IPS DF 19.7 (cell line): ENCODE measurements around the gene TMEM150B.

Experiments used
- DNase-seq: peaks from one replicate; pipeline ENCODE4 v3.0.0-alpha.2; 2013; ENCODE audit warnings: low read depth, low spot score

Gene TMEM150B, protein sequence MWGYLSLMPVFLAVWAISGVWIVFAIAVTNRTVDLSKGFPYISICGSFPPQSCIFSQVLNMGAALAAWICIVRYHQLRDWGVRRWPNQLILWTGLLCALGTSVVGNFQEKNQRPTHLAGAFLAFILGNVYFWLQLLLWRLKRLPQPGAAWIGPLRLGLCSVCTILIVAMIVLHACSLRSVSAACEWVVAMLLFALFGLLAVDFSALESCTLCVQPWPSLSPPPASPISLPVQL

DNA sequence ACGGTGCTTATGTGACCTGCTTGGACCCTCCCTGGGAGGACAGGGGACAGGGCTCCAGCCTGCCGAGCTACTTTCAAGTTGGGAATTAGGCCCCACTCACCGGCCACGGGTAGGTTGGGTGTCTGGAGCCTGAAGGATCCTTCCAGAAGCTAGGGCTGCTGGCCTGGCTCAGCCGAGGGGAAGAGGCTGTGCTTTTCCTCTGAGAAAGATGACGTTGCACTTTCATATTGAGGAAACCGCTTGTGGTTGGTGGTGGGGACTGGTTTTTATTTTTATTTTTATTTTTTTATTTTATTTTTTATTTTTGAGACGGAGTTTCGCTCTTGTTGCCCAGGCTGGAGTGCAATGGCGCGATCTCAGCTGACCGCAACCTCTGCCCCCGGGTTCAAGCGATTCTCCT, at the start of gene TMEM150B:
Gene TMEM150B, minus strand, starts transcription at position 170 of the 400 bp plus-strand sequence. CDS start 4,305 bp downstream, outside the sequence.
- DNase-seq: no peak

DNA sequence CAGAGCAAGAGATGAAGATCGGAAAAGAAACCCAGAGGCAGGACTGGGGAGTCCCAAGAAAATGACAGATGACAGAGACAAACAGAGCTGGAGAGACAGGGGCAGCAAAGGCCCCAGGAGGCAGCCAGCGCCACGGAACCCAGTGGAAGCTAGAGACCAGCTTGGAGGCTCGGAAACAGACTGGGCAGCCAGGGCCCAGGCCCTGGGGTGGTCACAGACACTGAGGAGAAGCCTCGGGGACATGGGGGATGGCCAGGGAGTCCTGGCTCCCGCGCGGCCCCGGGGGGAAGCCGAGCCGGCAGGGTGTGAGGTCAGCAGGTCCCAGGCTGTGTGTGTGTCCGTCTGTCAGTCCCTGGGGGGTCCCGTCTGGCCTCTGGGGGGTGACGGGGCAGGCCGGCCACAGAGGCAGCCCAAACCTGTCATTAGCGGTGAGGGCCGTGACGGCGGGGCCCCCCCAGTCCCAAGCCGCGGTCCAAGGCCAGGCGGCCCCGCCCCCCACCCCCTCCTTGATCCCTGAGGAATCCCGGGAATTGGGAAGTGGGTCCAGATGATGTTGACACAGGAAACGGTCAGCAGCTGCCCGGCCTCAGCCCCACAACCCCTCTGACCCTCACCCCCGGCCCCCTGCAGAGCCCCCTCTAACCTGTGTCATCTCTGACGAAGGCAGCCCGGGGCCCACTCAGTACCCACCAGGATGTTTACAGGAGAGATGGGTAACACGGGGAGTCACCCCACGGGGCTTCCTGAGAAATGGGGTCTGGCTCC, 49.0 kb upstream of the TMEM150B start:
- DNase-seq: no peak

DNA sequence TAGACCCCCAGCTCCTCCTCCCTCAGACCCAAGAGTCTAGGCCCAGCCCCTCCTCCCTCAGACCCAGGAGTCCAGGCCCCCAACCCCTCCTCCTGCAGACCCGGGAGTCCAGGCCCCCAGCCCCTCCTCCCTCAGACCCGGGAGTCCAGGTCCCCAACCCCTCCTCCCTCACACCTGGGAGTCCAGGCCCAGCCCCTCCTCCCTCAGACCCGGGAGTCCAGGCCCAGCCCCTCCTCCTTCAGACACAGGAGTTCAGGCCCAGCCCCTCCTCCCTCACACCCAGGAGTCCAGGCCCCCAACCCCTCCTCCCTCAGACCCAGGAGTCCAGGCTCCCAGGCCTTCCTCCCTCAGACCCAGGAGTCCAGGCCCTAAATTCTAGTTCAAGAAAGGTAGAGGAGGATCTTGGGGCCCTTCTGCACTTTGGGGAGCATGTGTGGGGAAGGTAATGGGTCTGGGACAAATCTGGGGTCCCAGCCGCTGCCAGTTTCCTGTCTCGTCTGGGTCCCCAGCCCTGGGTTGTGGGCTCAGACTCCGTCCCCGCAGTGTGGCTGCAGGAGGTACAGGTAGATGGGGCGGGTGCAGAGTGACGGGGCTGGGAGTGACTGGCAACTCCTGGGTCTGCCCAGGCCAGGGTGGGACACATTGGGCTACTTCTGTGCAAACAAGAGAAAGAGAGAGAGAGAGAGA, 48.3 kb upstream of the TMEM150B start:
- no peak for DNase-seq

DNA sequence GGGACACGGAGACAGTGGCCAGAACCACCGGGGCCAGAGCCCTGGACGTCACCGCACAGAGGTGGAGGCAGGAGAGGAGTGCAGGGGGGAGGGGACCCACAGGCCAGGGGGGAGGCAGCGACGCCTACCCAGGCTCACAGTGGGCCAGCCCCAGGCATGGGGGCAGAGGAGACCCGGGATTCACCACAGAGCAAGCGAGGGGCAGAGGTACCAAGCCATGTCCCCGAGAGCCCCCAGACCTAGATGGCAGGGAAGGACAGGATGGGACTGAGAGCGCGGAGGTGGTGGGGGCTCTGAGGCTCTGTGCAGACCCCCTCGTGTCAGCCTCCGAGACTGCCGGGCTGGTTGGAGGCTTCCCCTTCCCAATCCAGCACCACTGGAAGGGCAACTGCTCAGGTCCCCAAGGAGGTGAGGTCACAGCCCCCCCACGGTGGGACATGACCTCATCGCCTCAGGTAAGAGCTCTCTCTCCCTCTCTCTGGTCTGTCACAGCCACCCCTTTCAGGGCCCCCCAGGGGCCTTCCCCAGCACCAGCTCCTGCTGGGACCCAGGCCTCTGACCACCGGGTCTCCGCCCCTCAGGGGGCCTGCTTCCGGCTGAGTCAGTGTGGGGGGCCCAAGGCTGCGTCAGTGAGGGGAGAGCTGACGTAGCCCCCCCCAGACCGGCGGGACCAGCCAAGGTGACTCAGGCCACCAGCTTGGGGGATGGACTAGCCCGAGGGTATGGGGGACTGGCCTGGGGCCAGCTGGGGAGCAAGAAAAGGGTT, 47.4 kb upstream of the TMEM150B start:
- DNase-seq: no peak

DNA sequence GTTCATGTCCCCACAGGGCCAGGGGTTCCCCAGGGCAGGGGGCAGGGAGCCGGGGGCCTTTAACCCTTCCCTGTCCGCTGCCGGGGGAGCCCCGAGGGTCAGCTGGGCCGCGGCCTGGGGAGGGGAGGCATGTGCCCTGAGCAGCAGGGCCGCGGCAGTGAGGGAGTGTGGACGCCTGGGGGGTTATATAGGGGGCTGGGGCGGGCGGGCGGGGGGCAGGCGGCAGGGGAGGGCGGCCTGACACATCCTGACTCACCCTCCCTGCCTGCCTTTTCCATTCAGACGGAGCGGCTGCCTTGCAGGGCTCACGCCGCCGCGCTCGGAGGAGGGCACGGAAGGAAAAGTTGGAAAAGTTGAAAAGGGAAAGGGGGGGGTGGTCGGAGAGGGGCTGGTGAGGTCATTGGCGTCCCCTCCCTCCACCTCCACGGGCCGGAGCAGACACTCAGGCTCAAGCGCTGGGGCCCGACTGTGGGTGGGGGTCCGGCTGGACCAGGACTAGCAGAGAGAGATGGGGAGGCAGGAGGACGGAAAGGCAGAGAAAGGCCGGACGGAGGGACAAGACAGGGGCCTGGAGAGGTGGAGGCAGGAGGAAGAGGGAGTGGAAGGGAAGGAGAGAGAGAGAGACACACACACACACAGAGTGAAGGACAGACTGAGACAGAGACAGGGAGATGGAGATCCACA, 45.3 kb upstream of the TMEM150B start, which contains the start of gene IL11:
Gene IL11, minus strand, starts transcription at position 159 of the 684 bp plus-strand sequence. Its CDS starts 153 bp downstream, at position 6.
- no peak for DNase-seq

DNA sequence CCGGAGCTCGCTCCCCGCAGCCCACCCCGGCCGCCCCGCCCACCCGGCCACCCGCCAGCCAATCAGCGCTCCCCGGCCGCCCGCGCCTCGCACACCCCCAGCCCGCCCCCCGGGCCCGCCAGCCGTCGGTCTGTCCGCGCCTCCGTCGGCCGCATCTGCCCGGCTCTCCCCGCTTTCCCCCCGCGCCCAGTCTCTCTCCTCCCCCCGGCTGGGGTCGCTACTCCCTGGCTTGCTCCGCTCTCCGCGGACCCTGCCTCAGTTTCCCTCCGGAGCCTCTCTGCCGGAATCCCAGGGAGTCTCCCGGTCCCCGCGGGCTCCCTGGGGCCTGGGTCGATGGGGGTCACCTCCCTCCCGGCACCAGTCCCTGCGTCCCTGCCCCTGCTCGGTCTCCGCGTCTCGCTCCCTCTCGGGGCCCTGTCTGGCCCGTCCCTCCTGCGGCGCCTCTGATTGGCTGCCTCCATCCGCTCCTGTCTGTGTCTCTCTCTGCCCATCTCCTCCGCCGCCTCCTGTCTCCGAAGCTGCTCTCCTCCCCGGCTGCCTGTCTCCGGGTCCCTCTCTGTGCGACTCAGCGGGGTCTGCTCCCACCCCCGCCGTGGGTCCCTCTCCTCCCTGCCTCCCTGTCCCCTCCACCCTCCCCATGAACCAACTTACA, 44.6 kb upstream of the TMEM150B start:
- no peak for DNase-seq

DNA sequence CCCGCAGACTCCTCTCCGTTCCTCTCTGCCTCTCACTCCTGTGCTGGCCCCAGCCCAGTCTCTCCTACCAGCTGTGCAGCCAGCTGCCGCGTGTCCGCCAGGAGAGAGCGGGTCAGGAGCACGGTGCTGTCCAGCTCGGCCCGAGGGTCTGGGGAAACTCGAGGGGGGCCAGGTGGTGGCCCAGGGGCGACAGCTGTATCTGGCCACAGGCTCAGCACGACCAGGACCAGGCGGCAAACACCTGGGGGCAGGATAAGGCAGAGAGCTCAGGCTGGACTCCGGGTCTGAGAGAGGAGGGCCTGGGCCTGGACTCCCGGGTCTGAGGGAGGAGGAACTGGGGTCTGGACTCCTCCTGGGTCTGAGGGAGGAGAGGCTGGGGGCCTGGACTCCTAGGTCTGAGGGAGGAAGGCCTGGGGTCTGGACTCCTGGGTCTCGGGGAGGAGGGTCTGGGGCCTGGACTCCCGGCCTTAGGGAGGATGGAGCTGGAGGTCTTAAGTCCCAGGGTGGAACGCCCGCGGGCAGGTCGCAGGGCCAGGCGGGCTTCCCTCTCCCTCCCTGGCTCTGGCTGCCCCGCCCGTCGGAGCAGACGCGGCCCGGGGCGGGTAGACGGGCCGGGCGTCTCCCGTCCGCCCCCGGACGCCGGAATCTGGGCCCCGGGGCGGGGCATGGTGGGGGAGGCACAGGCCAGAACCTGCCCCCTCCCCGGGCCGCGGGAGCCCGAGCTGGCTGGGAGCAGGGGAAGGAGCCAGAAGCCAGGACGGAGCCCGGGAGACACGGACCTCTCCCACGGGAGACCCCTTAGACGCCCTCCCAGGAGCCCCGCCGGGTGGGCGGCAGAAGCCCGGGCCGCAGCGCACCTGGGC, 43.8 kb upstream of the TMEM150B start:
- DNase-seq: no peak

DNA sequence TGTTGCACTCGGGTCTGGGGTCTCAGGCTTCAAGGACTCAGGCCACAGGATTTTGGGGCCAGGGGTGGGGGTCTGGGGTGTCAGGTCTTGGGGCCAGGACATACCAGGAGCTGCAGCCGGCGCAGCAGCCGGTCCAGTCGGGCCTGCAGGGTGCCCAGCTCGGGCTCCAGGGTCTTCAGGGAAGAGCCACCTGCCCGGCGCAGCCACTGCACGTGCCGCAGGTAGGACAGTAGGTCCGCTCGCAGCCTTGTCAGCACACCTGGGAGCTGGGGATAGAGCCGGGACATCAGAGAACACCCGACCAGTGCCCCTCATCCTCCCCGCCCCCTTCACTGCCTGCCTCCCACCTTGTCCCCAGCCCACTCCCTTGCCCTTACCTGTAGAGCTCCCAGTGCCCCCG, 43.0 kb upstream of the TMEM150B start:
- DNase-seq: no peak

DNA sequence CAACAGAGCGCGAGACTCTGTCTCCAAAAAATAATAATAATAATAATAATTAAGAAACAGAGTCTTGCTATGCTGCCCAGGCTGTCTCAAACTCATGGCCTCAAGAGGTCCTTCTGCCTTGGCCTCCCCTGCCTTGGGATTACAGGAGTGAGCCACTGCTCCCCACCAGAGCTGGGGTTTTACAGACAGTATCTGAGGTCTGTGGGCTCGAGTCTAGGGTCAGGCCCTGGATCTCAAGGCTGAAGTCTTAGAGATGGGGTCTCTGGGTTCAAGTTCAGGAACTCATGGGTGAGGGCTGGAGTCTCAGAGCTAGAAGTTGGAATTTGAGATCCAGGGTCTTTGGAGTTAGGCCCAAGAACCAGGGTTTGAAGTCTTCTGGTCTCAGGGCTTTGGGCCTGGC, 41.6 kb upstream of the TMEM150B start:
- no peak for DNase-seq

DNA sequence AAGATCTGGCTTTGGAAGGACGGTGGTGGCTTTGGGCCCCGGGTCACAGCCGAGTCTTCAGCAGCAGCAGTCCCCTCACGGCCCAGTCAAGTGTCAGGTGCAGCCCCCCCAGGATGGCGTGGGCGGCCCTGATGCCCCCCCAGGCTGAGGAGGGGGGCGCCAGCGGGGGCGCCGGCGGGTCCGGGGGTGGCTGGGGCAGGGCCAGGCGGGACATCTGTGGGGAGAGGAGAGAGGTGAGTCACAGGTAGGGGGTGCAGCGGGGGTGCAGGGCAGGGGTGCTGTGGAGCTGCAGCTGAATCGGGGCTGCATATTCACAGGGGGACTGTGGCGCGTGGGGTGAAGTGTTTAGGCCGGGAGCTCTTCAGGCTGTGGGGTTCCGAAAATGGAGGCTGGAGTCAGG, 40.8 kb upstream of the TMEM150B start:
- DNase-seq: no peak

DNA sequence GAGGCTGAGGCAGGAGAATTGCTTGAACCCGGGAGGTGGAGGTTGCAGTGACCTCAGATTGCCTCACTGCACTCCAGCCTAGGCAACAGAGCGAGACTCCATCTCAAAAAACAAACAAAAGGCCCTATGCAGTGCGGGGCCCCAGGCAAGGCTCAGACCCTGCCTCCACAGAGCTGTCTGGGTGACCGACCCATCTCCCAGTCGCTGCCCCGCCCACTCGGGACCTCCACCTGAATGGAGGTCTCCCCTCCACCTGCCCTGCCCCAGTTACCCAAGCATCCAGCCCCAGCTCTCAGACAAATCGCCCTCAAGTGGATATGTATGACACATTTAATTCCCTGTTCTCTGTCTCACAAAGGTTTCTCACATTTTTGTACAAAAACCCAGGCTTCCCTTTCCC, 40.1 kb upstream of the TMEM150B start:
- DNase-seq: no peak

DNA sequence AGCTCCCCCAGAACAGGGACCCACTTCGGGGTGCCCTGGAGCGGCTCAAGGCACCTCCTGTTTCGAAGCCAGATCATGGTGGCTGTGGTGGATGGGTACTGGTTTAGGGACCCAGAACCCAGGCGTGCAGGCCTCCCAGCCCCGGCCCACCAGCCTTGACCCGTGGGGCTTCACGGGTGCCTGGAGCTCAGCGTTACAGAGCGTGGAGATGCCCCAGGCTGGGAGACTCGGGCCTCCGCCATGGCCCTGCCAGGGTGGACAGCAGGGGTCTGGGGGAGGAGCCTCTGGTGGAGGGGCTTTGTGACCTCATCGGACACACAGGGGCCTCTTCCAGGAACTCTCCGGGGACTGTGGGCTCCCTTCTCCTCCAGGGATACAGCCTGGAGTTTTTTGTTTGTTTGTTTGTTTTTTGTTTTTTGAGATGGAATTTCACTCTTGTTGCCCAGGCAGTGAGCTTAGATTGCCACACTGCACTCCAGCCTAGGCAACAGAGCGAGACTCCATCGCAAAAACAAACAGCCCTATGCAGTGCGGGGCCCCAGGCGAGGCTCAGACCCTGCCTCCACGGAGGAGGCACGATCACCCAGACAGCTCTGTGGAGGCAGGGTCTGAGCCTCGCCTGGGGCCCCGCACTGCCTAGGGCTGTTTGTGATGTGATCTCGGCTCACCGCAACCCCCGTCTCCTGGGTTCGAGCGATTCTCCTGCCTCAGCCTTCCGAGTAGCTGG, 38.0 kb upstream of the TMEM150B start, which contains the start of gene GARIN5B:
Gene GARIN5B, minus strand, starts transcription at position 271 of the 727 bp plus-strand sequence. Its CDS starts 194 bp downstream, at position 77.
- no peak for DNase-seq

DNA sequence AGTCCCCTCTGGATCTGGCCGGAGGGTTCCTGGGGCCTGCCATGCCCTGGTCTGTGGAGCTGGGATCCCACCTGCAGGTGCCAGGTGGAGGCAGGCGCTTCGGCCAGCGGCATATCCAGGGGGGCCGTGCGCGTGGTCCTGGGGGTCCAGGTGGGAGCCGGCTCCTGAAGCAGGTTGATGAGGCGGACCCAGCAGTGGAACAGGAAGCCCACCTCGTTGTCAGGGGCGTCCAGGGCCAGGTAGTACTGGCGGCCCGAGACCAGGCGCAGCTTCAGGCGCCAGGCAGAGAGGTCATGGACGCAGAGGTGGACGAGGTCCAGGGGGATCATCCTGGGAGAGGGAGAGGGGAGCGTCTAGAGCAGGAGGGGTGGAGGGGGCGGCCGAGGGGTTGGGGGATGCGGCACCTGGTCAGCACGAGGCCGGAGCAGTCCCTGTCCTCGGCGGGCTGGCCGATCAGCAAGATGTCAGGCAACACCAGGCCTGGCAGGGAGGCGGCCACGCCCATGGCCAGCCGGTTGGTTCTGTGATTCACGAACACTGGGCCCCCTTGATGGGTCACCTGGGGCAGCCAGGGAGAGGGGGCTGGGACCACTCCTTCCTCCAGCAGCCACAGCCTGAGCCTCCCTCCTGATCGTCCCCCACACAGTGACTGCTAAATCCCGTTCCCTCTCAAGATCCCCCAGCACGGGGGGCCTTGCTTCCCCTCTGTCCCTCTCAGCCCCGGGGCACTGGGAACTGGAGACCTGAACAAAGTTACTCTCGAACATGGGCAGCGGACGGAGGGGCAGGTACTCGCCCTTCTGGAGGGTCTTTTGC, 37.2 kb upstream of the TMEM150B start:
- DNase-seq: no peak

DNA sequence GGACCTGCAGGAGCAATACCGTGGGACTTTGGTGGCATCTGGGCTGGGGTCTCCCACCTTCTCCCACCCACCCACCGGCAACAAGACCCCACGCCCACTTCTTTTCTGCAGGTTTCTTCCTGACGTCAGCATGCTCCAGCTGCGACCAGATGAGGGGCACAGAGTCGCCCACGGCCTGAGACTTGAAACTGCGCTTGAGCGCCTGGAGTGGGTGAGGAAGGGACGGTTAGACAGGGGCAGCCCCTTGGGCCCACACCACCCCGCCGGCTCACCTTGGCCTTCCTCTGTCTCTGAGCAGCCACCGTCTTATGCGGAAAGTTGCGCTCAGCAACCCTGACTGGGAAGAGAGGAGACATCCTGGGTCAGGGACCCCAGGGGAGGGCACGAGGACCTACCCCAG, 35.8 kb upstream of the TMEM150B start:
- DNase-seq: no peak

DNA sequence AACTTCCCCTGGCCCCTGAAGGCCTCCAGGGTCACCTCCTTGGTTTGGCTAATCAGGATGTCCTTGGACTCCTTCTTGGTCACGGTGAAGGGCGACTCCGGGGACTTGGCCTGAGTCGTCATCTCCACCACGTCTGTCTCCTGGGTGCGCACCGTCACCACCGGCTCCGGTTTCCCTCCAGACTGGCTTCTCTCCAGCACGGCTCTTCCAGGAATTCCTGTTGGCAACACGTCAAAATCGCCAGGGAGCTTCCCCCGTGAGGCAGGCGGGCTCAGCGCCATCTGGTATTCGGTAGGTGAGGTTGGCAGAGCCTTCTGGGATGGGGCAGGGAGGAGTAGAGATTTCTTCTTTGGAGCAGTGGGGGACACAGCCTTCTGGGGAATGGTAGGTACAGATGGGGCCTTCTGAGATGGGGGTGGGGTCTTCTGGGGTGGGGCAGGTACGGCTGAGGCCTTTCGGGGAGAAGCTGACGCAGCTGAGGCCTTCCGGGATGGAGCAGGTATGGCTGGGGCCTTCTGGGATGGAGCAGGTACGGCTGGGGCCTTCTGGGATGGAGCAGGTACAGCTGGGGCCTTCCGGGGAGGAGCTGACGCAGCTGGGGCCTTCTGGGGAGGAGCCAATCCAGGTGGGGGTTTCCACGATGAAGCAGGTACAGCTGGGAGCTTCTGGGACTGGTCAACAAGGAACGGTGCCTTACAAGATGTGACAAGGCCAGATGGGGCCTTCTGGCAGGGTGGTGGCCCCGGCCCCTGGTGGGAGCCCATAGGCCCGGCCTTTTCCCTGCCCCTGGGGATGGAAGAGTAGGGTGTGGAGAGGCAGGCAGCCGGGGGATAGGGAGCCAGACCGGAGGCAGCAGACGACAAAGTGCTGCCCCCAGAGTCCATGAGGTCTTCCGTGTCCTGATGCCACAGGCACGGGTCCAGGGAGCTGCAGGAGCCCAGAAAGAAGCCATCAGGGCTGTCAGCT, 34.1 kb upstream of the TMEM150B start:
- DNase-seq: no peak

DNA sequence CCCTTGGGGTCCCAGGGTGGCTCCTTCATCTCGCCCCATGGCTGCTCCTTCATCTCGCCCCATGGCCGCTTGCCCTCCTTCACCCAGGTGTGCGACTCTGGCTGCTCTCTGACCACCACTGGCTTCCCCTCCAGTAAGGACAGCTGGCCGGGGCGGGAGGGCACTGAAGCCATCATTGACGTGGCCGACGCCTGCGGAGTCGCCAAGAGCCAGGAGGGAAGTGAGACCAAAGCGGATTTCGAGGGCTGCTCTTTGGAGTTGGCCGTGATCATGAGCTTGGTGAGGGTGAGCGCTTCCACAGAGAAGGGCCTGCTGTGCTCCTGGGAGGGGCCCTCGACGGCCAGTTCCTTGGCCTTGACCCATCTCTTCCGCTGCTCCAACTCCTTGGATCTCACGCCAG, 33.4 kb upstream of the TMEM150B start:
- DNase-seq: no peak
